ENCODE measurements around the gene RAB40B.
A peak's percentile ranks its signal among the peaks of the same experiment; 100 is the strongest.

Gene RAB40B

DNA sequence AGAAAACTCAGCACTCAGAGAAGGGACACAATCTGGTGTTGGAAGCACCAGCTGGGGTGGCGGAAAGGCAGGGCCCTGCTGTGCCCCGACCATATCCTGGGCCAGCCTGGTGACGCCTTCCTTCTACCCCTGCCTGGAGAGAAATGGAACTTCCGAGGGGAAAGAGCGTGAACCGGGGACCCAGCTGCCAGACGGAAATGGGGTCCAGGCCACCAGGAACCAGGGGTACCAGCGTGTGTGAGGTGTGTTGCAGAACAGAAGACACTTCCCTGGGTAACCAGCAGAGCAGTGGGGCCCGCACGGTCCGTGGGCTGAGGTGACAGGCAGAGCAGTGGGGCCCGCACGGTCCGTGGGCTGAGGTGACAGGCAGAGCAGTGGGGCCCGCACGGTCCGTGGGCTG, 6.8 kb downstream of the RAB40B start:
- no peak for DNase-seq (ENCODE audit: low spot score)

DNA sequence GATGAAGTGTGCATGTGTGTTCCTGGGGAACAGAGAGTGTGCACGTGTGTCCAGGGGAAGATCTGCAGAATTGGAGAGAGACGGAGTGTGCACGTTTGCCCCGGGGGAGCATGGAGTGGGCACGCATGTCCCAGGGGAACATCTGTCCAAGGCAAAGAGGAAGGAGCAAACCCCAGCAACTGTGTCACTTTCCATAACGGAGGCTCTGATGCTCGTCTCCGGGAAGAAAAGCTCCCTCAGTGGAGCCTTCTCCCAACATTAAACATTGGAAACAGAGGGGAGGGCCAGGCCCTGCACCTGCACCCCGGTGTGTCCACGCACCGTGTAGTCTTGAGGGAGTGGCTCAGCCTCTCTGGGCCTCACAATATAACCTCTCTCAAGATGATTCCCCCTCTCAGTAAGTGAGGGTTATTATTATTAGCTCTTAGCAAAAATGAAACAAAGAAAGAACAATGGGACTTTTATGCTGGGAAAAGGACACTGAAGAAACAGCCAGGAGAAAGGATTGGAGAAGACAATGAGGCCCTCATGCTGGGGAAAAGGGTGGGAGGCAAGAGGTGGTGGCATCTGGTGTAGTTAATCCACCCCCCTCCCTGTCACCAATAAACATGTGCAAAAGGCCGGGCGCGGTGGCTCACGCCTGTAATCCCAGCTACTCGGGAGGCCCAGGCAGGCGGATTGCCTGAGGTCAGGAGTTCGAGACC, 7.6 kb downstream of the RAB40B start:
- no peak for DNase-seq (ENCODE audit: low spot score)

DNA sequence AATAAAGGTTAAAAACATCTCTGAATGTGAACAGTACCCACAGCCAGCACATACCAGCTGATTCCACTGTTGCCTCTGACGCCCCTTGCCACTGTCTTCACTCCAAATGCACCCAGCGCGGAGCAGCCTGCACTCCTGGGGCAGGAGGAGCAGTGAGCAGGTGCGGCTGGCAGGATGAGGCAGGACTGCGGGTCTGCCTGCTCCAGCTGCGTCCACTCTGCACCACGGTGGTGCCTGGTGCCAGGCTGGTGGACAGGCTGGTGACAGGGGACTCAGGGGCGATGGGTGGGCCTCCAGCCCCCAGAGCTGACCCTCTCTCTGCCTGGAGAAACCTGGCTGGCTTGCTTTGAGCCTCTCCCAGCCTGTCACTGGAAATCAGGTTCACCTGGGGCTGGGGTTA, 9.4 kb downstream of the RAB40B start:
- no peak for DNase-seq (ENCODE audit: low spot score)

DNA sequence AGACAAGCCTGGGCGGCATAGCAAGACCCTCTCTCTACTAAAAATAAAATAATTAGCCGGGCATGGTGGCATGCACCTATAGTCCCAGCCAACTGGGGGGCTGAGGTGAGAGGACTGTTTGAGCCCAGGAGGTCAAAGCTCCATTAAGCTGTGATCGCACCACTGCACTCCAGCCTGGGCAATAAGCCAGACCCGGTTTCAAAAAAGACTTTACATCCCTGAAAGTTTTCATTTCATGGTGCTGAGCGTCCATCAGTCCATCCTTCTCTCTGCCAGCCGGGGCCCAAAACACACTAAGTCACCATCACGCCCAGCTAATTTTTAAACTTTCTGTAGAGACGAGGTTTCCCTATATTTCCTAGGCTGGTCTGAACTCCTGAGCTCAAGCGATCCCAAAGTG, 10.6 kb downstream of the RAB40B start:
- DNase-seq (ENCODE audit: low spot score) = no peak

DNA sequence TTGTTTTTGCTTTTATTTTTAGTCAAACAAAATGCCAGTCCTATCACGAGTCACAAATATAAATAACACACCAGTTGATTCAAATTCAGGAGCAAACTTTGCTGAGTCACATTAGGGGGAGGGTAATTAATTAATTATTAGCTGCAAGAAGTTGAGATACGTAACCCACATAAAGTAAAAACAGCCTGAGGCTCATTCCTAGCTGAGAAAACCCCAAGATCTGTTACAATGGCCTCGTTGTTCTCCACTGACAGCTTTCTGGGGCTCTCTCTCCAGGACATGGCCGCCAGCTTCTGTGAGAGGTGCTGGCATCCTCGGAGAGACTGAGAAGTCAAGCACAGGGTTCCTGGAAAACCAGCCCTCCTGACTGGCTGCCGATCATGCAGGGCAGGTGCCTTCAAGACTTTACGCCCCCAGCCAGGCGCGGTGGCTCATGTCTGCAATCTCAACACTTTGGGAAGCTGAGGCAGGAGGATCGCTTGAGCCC, 11.1 kb downstream of the RAB40B start:
- no peak for DNase-seq (ENCODE audit: low spot score)

DNA sequence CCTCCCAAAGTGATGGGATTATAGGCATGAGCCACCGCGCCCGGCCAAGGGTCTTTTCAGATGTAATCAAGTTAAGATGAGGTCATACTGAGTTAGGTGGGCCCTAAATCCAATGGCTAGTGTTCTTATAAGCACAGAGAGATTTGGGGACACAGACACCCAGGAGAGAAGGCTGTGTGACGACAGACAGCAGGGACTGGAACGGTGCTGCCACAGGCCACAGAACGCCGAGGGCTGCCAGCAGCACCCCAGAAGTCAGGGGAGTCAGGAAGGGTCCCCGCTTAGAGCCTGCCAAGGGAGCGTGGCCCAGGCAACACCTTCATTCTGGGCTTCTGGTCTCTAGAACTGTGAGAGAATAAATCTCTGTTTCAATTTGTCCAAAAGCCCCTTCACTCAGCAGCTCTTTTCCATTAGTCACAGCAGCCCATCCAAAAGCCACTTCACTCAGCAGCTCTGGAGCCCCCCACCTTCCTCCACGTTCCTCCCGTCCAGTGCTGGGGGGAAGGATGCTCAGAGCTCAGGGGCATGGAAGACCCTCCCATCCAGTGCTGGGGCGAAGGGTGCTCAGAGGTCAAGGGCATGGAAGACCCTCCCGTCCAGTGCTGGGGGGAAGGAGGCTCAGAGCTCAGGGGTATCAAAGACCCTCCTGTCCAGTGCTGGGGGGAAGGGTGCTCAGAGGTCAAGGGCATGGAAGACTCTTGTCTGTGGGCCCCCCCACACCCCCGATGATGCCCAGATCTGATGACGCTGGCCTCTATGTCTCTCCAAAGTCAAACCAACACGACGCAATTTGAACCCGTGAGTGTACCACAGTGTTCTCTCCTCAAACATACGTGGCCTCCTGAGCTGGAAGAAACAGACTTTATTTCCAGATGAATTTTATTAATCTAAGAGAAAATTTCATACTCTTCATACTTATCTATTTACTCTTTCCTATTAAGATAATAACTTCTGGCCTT, 11.9 kb downstream of the RAB40B start:
- DNase-seq (ENCODE audit: low spot score) = no peak

DNA sequence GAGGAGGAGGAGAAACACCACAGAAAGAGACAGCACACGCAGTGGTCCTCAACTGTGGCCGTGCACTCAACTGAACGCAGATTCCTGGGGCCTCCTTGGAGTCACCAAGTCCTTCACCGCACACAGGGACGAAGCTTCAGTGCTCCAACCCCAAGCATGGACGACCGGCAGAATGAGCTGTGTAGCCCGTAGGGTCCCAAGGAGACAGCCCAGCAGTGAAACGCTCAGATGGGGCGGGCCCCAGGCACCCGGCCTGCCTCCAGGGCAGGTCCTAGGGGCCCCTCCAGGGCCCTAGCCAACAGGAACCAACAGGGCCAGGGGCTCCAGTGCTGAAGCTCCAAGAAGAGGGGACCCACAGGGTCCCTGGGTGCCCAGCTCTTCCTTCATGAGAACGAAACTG, 13.2 kb downstream of the RAB40B start:
- no peak for DNase-seq (ENCODE audit: low spot score)

DNA sequence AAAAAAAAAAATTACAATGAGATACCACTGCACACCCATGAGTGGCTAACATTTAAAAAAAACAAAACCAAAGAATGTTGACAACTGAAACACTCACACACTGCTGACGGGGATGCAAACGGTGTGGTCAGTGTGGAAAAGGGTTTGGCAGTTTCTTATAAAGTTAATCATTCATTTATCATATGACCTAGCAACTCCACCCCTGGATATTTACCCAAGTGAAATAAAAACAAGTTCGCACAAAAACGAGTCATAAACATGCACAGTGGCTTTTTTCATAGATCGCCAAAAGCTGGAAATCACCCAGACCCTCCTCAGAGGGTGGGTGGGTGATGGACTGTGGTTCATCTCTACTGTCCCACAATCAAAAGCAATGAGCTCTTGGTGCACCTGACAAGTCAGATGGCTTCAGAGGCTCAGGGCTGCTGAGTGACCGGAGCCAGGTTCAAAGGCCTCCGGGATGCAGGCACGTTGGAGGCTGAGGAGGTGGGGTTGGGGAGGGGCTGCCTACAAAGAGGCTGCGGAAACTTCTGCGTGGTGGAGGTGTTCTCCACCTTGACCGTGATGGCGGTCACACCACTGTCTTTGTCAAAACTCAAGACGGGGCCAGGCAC, 14.2 kb downstream of the RAB40B start:
- DNase-seq (ENCODE audit: low spot score) = no peak

DNA sequence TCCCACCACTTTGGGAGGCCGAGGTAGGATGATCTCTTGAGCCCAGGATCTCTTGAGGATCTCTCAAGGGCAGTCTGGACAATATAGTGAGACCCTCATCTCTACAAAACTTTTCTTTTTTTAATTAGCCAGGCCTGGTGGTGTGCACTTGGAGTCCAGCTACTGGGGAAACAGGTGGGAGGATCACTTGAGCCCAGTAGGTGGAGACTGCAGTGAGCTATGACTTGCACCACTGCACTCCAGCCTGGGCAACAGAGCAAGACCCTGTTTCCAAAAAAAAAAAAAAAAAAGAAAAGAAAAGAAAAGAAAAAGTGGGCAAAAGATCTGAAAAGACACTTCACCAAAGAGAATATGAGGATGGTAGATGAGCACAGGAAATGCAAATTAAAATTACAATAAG, 15.0 kb downstream of the RAB40B start:
- no peak for DNase-seq (ENCODE audit: low spot score)

DNA sequence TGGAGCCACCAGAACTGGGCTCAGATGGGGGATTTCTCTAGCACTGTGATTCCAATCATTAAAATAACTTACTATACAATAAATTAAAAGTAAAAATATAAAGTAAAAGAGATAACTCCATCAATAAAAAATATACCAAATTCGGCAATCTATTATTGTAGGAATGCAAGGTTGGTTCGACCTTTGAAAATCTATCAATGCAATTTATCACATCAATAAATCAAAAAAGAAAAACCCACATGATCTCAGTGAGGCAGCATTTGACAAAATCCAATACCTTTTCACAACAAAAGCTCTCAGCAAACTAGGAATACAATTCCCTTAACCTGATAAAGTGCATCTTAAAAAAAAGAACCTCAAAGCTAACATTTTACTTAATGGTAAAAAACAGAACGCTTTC, 17.0 kb downstream of the RAB40B start:
- DNase-seq (ENCODE audit: low spot score) = no peak

DNA sequence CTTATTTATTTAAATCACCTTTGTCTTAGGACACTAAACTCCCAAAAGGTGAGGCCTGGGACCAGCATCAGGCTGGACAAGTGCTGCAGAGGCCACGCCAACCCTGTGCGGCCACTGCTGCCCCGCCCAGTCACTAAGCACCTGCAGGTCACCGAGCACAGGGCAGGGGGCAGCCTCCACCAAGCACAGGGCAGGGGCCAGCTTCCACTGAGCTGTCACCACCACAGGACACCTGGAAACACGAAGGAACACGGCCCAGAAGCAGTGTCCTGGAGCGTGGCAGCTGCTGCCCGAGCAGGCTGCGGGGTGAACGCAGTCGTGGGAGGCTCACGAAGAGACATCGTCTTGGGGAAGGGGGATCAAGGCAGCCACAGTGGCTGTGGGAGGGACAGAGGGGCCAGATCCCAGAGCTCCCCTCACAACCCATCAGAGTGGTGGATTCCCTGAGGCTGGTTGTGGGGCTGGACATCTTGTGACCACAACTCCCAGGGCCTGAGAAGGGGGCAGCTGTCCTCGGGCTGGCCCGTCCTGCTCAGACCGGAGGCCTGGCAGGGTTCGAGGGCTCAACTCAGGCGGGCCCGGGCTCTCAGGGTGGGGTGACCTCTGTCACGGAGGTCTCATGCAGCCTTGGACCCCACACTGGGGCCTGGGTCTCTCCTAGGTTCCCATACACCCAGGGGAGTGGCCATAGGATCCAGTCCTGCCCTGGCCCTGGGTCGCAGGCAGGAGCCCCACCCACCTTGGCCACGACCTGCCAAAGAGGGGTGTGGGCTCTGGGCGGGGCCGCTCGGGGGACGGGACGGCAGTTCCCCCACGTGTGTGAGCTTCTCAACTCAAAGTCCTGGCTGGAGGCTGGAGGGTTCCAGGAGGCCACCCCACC, 18.7 kb downstream of the RAB40B start:
- DNase-seq (ENCODE audit: low spot score) = no peak

DNA sequence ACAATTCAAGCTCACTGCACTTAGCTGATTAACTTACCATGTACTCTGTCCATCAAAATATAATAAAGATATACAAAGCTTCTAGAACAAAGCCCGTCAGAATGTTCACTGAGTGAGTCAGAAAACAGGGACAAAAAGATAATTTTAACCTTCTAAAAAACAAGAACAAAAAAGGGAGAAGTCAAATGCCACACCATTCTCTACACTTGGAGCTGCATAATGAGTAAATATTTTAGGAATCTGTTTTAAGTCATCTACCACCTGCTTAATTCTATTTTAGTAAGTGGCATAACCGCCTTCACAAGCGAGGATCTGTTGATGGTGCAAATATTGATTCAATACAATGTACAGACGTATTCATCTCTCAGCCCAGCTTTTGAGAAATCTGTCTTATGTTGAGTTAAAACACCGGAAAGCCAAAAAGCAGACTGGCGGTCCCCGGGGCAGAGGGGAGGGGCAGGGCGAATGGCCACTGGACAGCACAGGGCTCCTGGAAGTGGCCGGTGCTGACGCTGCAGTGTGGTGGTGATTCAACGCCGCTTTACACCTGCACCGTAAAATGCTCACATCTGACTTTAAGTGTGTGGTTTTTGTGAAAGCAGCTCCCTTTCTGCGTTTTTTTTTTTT, 20.1 kb downstream of the RAB40B start:
- DNase-seq (ENCODE audit: low spot score) = no peak

DNA sequence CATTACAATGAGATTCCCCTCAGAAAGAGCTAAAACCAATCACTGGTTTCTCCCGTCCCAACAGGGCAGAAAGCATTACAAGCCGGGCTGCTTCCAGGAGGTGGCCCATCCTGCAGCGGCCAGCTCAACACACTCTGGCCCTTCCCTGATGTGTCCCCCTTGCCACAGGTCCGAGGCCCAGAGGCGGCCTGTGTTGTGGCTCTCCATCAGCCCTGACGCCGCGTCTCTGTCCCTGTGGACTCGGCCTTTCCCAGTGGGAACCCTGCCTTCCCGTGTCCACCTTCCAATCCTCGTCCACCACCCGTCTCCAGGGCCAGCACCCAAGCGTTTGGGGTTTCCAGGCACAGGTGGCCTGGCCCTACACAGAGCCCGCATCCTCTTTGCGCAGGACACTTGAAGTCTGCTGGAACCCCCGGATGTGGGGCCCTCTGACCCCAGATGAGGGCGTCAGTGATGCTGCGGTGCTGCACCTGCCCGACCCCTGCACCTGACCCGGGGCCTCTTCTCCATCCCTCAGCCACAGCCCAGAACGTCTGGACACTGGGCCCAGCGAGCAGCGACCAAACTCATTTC, 21.1 kb downstream of the RAB40B start:
- DNase-seq (ENCODE audit: low spot score) = no peak

DNA sequence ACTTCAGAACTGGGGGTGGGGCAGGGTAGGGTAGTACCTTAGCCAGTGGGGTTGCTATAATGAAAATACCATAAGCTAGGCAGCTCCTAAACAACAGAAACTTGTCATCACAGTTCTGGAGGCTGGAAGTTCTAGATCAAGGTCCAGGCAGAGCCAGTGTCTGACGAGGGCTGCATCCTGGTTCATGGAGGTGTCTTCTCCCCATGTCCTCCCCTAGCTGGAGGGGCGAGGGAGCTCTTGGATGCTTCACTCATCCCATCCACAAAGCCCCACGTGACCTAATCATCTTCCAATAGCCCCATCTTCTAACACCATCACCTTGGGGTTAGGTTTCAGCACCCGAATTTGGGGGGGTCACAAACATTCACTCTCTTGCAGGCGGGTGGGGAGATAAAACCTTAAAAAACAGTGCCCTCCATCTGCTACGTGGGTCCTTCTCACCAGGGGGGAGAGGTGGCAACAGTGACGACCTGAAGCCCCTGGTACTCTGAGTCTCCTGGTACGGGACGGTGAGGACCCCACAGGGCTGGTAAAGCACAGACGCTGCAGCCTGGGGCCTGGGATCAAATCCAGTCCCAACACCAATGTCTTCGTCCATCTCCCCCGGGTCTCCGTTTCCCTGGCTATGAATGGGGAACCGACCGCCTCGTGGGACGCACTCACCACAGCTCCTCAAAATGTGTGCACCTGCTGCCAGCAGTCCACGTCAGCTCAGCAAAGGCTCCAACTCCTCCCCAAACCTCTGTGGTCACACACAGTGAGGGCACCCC, 22.8 kb downstream of the RAB40B start:
- no peak for DNase-seq (ENCODE audit: low spot score)

DNA sequence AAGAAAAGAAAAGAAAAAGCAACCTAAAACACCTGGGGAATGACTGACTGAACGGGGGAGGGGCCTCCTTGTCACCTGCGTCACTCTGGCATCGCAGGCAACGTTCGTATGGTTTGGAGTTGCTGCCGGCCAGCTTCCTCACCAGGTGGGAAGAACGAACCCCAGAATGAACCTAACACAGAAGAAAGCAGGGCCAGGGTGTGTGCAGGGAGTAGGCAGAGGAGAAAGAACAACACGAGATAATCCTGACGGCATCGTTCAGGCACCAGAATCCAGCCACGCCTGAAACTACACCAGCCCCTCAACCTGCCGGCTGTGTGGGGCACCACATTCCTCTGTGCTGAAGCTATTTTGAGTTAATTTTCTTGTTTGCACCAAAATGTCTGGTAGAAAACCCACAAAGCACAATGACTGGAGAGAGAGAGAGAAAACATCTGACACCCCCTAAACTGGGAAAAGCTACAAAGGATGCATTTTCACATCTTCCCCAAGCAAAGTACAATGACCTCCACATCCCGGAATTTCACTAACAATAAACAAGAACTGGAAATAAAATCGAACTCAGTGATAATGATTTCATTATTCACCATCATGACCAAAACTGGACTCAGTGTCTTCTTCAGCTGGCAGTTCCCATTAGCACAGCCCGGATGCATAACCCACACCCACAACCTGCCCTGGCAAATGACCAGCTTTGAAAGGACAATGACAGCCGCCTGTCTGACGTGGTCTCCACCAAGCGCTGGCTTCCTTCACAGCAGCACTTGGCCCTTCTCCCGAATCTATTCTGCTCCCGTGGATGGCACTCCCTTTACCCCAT, 23.6 kb downstream of the RAB40B start:
- no peak for DNase-seq (ENCODE audit: low spot score)

DNA sequence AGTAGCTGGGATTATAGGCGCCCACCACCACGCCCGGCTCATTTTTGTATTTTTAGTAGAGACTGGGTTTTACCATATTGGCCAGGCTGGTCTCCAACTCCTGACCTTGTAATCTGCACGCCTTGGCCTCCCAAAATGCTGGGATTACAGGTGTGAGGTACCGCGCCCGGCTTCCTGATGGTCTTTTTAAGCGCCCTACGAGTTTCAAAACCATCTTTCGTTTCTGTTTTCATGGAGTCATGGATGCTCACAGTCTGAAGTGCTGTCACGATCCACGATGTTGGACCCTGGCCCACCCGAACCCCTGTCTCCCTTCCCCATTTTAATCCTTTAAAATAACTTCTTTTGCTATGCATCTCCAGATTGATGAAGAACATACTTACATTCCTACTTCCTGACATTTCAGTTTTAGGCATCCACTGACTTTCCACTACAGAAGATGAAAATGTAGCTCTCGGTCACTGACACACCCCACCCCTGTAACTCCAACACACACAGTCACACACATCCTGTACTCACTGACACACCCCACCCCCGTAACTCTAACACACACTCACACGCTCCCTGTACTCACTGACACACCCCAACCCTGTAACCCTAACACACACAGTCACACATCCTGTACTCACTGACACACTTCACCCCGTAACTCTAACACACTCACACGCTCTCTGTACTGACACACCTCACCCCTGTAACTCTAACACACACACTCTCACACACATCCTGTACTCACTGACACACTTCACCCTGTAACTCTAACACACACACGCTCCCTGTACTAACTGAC, 27.6 kb downstream of the RAB40B start:
- DNase-seq (ENCODE audit: low spot score) = no peak

DNA sequence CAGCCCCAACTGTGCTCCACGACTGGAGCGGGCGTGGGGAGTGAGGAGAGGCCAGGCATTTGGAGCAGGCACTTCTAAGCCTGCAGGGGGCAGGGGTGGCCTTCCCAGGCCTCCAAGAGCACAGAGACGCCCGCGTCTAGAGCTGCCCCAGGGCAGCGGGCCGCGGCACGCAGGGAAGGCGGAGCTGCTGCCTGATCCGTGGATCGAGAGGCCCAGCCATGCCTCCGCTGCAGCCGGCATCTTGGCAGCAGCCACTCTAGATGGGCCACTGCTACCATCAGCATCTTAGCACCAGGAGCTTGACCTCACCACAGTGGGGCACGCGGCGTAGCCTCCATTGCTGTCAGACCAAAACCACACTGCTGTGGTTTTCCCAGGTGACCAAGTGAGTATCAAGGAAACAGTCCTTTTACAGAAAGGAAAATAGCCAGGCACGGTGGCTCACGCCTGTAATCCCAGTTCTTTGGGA, 29.8 kb downstream of the RAB40B start:
- DNase-seq (ENCODE audit: low spot score) = peak; percentile 6

DNA sequence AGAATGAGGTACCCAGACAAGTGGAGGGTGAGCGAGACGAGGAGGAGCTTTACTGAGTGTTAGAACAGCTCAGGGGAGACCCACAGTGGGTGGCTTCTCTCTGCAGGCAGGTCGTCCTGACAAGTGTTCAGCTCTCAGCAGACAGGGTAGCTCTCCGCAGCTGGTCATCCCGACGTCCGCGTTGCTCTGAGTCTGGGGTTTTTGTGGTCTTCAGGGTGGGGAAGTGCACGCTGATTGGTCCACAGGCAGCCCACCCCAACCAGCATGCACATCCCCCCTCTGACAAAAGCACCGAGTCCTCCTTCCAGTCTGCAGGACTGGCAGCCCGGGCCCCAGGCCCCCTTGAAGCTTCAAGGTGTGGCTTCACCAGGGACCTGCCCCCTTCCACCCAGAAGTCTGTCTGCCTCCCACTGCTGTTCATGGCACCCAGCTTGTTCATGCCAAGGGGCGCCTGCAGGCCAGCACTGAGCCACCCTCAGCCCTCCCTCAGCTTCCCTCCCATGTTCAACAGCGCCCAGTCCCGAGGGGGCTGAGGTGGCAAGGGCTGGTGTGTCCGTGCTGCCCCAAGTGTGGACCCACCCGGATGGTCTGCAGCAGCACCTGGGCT, 30.4 kb downstream of the RAB40B start:
- no peak for DNase-seq (ENCODE audit: low spot score)

Data from CD4-positive, alpha-beta T cell treated with Interleukin-15 for 4 hours (primary cell).